ENCODE measurements around the gene SLC44A1.

The SLC44A1 gene

GRCh38 chr9:105331755-105332154, 87.3 kb downstream of the SLC44A1 start:
- DNase-seq (ENCODE audit: low spot score) = no peak
- TF ChIP-seq CTCF (IDR thresholded peaks at IDR 0.05; ENCODE audit: extremely low read depth, missing control alignments) = no peak

- no peak for TF ChIP-seq CTCF (IDR thresholded peaks at IDR 0.05; ENCODE audit: extremely low read depth, missing control alignments)
- DNase-seq (ENCODE audit: low spot score) = no peak
Measured at GRCh38 chr9:105332471-105332870, 88.0 kb downstream of the SLC44A1 start.

DNA sequence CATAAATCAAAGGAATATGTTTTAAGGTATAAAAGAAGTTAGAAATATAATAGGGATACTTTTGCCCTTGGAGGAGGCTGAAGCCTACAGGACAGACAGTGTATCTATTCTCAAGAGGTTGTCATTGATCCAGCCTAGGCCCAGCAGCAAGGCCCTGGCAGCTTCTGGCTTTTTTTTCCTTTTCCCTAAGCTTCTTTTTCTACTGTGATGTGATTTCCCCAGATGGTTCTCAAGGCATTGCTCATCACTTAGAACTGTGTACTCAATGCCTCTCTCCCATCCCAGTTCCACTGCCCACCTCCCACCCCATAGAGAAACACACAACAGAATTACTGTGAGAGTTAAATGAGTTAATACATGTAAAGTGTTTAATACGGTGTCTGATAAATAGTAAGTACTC, 88.6 kb downstream of the SLC44A1 start:
- TF ChIP-seq CTCF (IDR thresholded peaks at IDR 0.05; ENCODE audit: extremely low read depth, missing control alignments) = no peak
- no peak for DNase-seq (ENCODE audit: low spot score)

GRCh38 chr9:105333811-105334210, 89.4 kb downstream of the SLC44A1 start:
- no peak for TF ChIP-seq CTCF (IDR thresholded peaks at IDR 0.05; ENCODE audit: extremely low read depth, missing control alignments)
- no peak for DNase-seq (ENCODE audit: low spot score)

DNA sequence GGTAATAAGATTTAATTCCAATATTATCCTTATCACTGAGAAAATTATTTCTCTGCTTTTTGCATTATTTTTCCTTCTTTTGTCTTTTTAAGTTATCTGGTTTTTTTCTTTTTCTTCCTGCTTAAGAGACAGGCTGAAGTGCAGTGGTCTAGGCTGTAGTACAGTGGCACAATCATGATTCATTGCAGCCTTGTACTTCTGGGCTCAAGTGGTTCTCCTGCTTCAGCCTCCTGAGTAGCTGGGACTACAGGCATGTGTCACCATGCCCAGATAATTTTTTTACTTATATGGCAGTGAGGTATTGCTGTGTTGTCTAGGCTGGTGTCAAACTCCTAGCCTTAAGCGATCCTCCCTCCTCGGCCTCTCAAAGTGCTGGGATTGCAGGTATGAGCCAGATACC, 93.9 kb downstream of the SLC44A1 start:
- DNase-seq (ENCODE audit: low spot score) = no peak
- no peak for TF ChIP-seq CTCF (IDR thresholded peaks at IDR 0.05; ENCODE audit: extremely low read depth, missing control alignments)

- TF ChIP-seq CTCF (IDR thresholded peaks at IDR 0.05; ENCODE audit: extremely low read depth, missing control alignments) = no peak
- DNase-seq (ENCODE audit: low spot score) = no peak
Measured at GRCh38 chr9:105339849-105340248, 95.4 kb downstream of the SLC44A1 start.

DNA sequence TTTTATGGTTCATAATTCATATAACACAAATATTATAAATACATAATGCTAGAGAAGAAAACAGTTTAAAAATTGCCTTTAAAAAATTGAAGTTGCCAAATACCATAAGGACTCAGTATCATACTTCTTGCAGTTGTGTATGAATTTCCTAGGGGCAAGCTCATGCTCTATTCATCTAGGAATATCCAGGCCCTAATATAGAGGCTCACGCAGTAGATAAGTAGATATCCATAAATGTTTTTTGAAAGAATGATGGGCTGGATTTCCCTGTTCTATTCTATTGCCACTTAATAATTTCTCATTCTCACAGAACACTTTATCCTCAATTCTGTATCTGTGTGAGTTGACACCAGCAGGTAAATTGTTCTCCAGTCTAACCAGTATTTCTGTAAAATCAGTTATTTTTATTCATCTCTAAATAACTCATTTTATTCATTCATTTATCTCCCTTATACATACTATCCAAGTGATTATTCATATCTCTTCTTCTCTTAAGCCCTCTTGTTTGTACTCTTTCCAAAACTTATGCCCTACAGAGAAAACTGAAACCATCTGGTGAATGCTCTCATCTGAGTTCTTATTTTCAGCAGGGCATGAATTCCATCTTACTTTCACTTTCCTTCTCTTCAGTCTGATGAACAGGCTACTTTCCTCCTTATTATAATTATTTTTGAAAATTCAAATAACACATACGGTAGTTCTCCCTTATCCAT, 97.1 kb downstream of the SLC44A1 start:
- TF ChIP-seq CTCF (IDR thresholded peaks at IDR 0.05; ENCODE audit: extremely low read depth, missing control alignments) = no peak
- no peak for DNase-seq (ENCODE audit: low spot score)
